ENCODE measurements around the gene LINC01488. TPM values are rescaled to one million over a fixed set of nuclear protein-coding genes. Genes with fewer than 3 reads are reported as not detected.

The LINC01488 gene
- total RNA-seq, 1 donor from 2014 or later = not detected

GRCh38 chr11:69504127-69504526 lies 22.7 kb downstream of the LINC01488 start:
- Histone ChIP-seq H3K9me3 (ENCODE audit: control insufficient read depth in 3 of 3, low read length in 3 of 3) (peaks cover 0 to 2% (median 0%) of the 10 kb centered on the region in 3 donors), H3K36me3 (ENCODE audit: control insufficient read depth in 3 of 3, insufficient read depth in 3 of 3, low read length in 3 of 3) (no peaks in the 10 kb centered on the region), H3K4me3 (ENCODE audit: low read length in 3 of 3) (no peak overlapping the region), H3K27ac (ENCODE audit: low read depth, low read length) (no peak overlapping the region), H3K27me3 (ENCODE audit: control insufficient read depth in 3 of 3, insufficient read depth in 3 of 3, low read length in 3 of 3) (peaks cover 0 to 3% (median 0%) of the 10 kb centered on the region in 3 donors), H3K4me1 (ENCODE audit: control insufficient read depth in 3 of 3, insufficient read depth in 3 of 3, low read length in 3 of 3) (peaks cover 0 to 12% (median 0%) of the 10 kb centered on the region in 3 donors), H3K9ac (ENCODE audit: low read depth in 1 of 3, low read length in 3 of 3) (no peak overlapping the region)

GRCh38 chr11:69504576-69505335 lies 23.3 kb downstream of the LINC01488 start:
- Histone ChIP-seq H3K27me3 (ENCODE audit: control insufficient read depth in 3 of 3, insufficient read depth in 3 of 3, low read length in 3 of 3) (peaks cover 0 to 8% (median 0%) of the 10 kb centered on the region in 3 donors), H3K9me3 (ENCODE audit: control insufficient read depth in 3 of 3, low read length in 3 of 3) (peaks cover 0 to 2% (median 0%) of the 10 kb centered on the region in 3 donors), H3K36me3 (ENCODE audit: control insufficient read depth in 3 of 3, insufficient read depth in 3 of 3, low read length in 3 of 3) (no peaks in the 10 kb centered on the region), H3K27ac (ENCODE audit: low read depth, low read length) (no peak overlapping the region), H3K4me1 (ENCODE audit: control insufficient read depth in 3 of 3, insufficient read depth in 3 of 3, low read length in 3 of 3) (peaks cover 0 to 10% (median 0%) of the 10 kb centered on the region in 3 donors), H3K4me3 (ENCODE audit: low read length in 3 of 3) (no peak overlapping the region), H3K9ac (ENCODE audit: low read depth in 1 of 3, low read length in 3 of 3) (no peak overlapping the region)

GRCh38 chr11:69508974-69509373 lies 27.5 kb downstream of the LINC01488 start:
- no peaks in the 10 kb centered on the region for H3K36me3 ChIP-seq (ENCODE audit: control insufficient read depth in 3 of 3, insufficient read depth in 3 of 3, low read length in 3 of 3)
- peaks cover 0 to 2% (median 0%) of the 10 kb centered on the region in 3 donors for H3K9me3 ChIP-seq (ENCODE audit: control insufficient read depth in 3 of 3, low read length in 3 of 3)
- no peak overlapping the region for H3K9ac ChIP-seq (ENCODE audit: low read depth in 1 of 3, low read length in 3 of 3)
- no peak overlapping the region for H3K27ac ChIP-seq (ENCODE audit: low read depth, low read length)
- H3K27me3 ChIP-seq (ENCODE audit: control insufficient read depth in 3 of 3, insufficient read depth in 3 of 3, low read length in 3 of 3) = peaks cover 0 to 12% (median 0%) of the 10 kb centered on the region in 3 donors
- H3K4me3 ChIP-seq (ENCODE audit: low read length in 3 of 3) = no peak overlapping the region
- no peaks in the 10 kb centered on the region for H3K4me1 ChIP-seq (ENCODE audit: control insufficient read depth in 3 of 3, insufficient read depth in 3 of 3, low read length in 3 of 3)

GRCh38 chr11:69509381-69509780 lies 27.9 kb downstream of the LINC01488 start:
- no peak overlapping the region for H3K9ac ChIP-seq (ENCODE audit: low read depth in 1 of 3, low read length in 3 of 3)
- H3K27ac ChIP-seq (ENCODE audit: low read depth, low read length) = no peak overlapping the region
- H3K4me3 ChIP-seq (ENCODE audit: low read length in 3 of 3) = no peak overlapping the region
- H3K36me3 ChIP-seq (ENCODE audit: control insufficient read depth in 3 of 3, insufficient read depth in 3 of 3, low read length in 3 of 3) = no peaks in the 10 kb centered on the region
- H3K4me1 ChIP-seq (ENCODE audit: control insufficient read depth in 3 of 3, insufficient read depth in 3 of 3, low read length in 3 of 3) = no peaks in the 10 kb centered on the region
- peaks cover 0 to 12% (median 0%) of the 10 kb centered on the region in 3 donors for H3K27me3 ChIP-seq (ENCODE audit: control insufficient read depth in 3 of 3, insufficient read depth in 3 of 3, low read length in 3 of 3)
- peaks cover 0 to 2% (median 0%) of the 10 kb centered on the region in 3 donors for H3K9me3 ChIP-seq (ENCODE audit: control insufficient read depth in 3 of 3, low read length in 3 of 3)

- Histone ChIP-seq H3K9me3 (ENCODE audit: control insufficient read depth in 3 of 3, low read length in 3 of 3) (peaks cover 0 to 2% (median 0%) of the 10 kb centered on the region in 3 donors), H3K9ac (ENCODE audit: low read depth in 1 of 3, low read length in 3 of 3) (no peak overlapping the region), H3K27ac (ENCODE audit: low read depth, low read length) (no peak overlapping the region), H3K4me1 (ENCODE audit: control insufficient read depth in 3 of 3, insufficient read depth in 3 of 3, low read length in 3 of 3) (no peaks in the 10 kb centered on the region), H3K36me3 (ENCODE audit: control insufficient read depth in 3 of 3, insufficient read depth in 3 of 3, low read length in 3 of 3) (no peaks in the 10 kb centered on the region), H3K4me3 (ENCODE audit: low read length in 3 of 3) (no peak overlapping the region), H3K27me3 (ENCODE audit: control insufficient read depth in 3 of 3, insufficient read depth in 3 of 3, low read length in 3 of 3) (peaks cover 0 to 9% (median 0%) of the 10 kb centered on the region in 3 donors)
Observed at GRCh38 chr11:69509846-69510390, 28.5 kb downstream of the LINC01488 start.

- Histone ChIP-seq H3K27ac (ENCODE audit: low read depth, low read length) (no peak overlapping the region), H3K36me3 (ENCODE audit: control insufficient read depth in 3 of 3, insufficient read depth in 3 of 3, low read length in 3 of 3) (no peaks in the 10 kb centered on the region), H3K9me3 (ENCODE audit: control insufficient read depth in 3 of 3, low read length in 3 of 3) (peaks cover 0 to 2% (median 0%) of the 10 kb centered on the region in 3 donors), H3K9ac (ENCODE audit: low read depth in 1 of 3, low read length in 3 of 3) (no peak overlapping the region), H3K4me1 (ENCODE audit: control insufficient read depth in 3 of 3, insufficient read depth in 3 of 3, low read length in 3 of 3) (no peaks in the 10 kb centered on the region), H3K27me3 (ENCODE audit: control insufficient read depth in 3 of 3, insufficient read depth in 3 of 3, low read length in 3 of 3) (peaks cover 0 to 13% (median 0%) of the 10 kb centered on the region in 3 donors), H3K4me3 (ENCODE audit: low read length in 3 of 3) (no peak overlapping the region)
Observed at GRCh38 chr11:69510471-69511357, 29.3 kb downstream of the LINC01488 start.

GRCh38 chr11:69511358-69512055 lies 30.0 kb downstream of the LINC01488 start:
- Histone ChIP-seq H3K4me3 (ENCODE audit: low read length in 3 of 3) (no peak overlapping the region), H3K27me3 (ENCODE audit: control insufficient read depth in 3 of 3, insufficient read depth in 3 of 3, low read length in 3 of 3) (peaks cover 0 to 15% (median 0%) of the 10 kb centered on the region in 3 donors), H3K4me1 (ENCODE audit: control insufficient read depth in 3 of 3, insufficient read depth in 3 of 3, low read length in 3 of 3) (no peaks in the 10 kb centered on the region), H3K9ac (ENCODE audit: low read depth in 1 of 3, low read length in 3 of 3) (no peak overlapping the region), H3K9me3 (ENCODE audit: control insufficient read depth in 3 of 3, low read length in 3 of 3) (no peaks in the 10 kb centered on the region), H3K36me3 (ENCODE audit: control insufficient read depth in 3 of 3, insufficient read depth in 3 of 3, low read length in 3 of 3) (no peaks in the 10 kb centered on the region), H3K27ac (ENCODE audit: low read depth, low read length) (no peak overlapping the region)

- Histone ChIP-seq H3K27ac (ENCODE audit: low read depth, low read length) (no peak overlapping the region), H3K9me3 (ENCODE audit: control insufficient read depth in 3 of 3, low read length in 3 of 3) (peaks cover 0 to 2% (median 0%) of the 10 kb centered on the region in 3 donors), H3K4me3 (ENCODE audit: low read length in 3 of 3) (no peak overlapping the region), H3K36me3 (ENCODE audit: control insufficient read depth in 3 of 3, insufficient read depth in 3 of 3, low read length in 3 of 3) (no peaks in the 10 kb centered on the region), H3K9ac (ENCODE audit: low read depth in 1 of 3, low read length in 3 of 3) (no peak overlapping the region), H3K27me3 (ENCODE audit: control insufficient read depth in 3 of 3, insufficient read depth in 3 of 3, low read length in 3 of 3) (peaks cover 0 to 15% (median 0%) of the 10 kb centered on the region in 3 donors), H3K4me1 (ENCODE audit: control insufficient read depth in 3 of 3, insufficient read depth in 3 of 3, low read length in 3 of 3) (no peaks in the 10 kb centered on the region)
Observed at GRCh38 chr11:69512136-69512535, 30.7 kb downstream of the LINC01488 start.

GRCh38 chr11:69512790-69513189 lies 31.3 kb downstream of the LINC01488 start:
- Histone ChIP-seq H3K9ac (ENCODE audit: low read depth in 1 of 3, low read length in 3 of 3) (no peak overlapping the region), H3K4me3 (ENCODE audit: low read length in 3 of 3) (no peak overlapping the region), H3K4me1 (ENCODE audit: control insufficient read depth in 3 of 3, insufficient read depth in 3 of 3, low read length in 3 of 3) (no peaks in the 10 kb centered on the region), H3K9me3 (ENCODE audit: control insufficient read depth in 3 of 3, low read length in 3 of 3) (peaks cover 0 to 2% (median 0%) of the 10 kb centered on the region in 3 donors), H3K27ac (ENCODE audit: low read depth, low read length) (no peak overlapping the region), H3K36me3 (ENCODE audit: control insufficient read depth in 3 of 3, insufficient read depth in 3 of 3, low read length in 3 of 3) (no peaks in the 10 kb centered on the region), H3K27me3 (ENCODE audit: control insufficient read depth in 3 of 3, insufficient read depth in 3 of 3, low read length in 3 of 3) (peaks cover 0 to 15% (median 0%) of the 10 kb centered on the region in 3 donors)
